Fibroblast of skin of right quadriceps (primary cell): ENCODE data around the gene TXNRD3.

Source experiments
- DNase-seq: peaks from one replicate; pipeline ENCODE4 v3.0.0-alpha.2; 2013

TXNRD3 gene

DNA sequence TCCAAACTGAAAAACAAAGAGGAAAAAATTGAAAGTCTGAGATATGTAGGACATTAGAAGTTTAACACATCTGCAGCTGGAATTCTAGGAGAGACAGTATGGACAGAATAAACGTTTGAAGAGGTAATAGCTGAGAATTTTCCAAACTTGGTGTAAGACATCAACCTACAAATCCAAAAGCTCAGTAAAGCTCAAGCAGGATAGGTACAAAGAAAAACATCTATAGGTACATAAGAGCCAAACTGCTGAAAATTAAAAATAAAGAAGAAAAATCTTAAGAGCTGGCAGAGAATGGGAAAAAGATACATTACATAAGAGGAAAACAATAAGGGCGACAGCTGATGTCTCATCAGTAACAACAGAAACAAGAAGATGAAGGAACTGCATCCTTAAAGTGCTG, 73.4 kb downstream of the TXNRD3 start:
- DNase-seq, result no peak

DNA sequence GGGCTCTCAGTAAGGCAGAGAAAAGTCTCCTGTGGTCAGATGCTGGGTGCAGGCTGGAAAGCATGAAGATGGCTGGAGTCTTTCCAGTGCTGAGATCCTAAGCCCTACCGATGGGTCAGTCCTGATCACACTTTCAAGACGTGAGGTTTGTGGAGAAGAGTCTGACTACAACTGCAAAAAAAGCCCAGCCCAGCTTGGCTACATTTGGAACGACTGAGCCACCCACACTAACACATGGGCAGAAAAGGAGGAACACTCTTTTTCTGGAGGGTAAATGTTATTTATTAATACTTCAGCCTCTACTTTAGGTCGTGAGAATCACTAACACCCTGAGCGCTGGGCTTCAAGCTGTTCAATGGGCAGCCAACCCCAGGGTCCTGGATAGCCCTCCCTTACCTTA, 74.2 kb downstream of the TXNRD3 start:
- DNase-seq, result no peak

DNA sequence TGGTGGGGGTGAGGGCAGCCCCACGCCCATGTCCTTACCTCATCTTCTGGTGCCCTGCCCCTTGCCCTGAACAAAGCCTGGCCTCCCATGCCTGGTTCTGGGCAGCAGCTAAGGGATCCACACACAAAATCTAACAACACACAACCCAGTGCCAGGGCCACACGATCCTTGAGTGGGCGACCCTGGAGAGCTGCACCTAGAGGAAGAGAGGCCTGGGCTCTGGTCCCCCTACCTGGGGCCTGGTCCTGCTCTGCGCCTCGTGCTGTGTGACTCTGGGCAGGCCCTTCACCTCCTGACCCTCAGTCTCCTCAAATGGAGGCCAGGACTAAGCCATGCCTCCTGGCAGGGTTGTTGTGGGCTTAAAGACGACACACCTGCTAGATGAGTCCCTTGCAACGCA, 76.2 kb downstream of the TXNRD3 start:
- no peak for DNase-seq

DNA sequence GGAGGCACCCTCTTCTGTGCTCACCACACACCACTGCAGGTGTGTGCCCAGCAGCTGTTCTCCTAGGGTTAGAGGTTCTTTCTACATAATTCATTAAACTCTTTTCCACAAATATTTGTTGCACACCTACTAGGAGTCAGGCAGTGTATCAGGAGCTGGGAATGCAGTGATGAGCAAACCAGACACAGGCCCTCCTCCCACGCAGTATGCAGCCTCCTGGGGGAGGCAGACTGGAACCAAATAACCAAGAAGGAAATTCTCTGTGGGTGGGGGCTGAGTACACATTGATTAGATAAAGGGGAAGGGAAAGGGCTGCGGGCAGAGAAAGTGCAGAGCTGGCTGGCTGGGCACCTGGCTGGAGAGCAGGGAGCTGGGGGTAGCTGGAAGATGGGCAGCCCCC, 77.7 kb downstream of the TXNRD3 start:
- DNase-seq, result no peak

DNA sequence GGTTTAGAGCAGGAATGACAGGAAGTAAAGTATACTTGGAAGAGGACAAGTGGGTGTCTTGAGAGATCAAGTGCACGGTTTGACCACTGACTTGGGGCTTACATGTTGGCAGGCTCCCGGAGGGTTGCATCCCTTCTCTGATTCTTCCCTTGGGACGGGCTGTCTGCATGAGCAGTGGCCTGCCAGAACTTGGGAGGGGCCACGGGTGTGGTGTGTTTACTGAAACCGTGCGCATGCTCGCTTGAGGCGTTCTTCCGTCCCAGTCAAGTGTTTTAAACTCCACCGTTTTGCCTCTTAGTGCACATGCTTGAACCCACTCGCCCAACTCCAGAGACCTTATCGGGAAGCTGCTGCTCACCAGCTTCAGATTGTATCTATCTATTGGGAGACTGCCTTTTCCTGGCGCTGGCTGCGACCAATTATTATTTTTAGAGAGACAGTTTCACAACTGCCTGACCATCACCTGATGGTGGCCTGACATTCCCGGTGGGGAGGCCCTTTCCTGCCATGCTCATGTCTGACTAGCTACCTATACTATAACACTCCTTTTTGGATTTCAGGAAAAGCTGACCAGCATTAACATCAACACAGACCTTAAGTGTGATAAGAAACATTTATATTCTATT, 81.3 kb downstream of the TXNRD3 start:
- DNase-seq, result no peak

DNA sequence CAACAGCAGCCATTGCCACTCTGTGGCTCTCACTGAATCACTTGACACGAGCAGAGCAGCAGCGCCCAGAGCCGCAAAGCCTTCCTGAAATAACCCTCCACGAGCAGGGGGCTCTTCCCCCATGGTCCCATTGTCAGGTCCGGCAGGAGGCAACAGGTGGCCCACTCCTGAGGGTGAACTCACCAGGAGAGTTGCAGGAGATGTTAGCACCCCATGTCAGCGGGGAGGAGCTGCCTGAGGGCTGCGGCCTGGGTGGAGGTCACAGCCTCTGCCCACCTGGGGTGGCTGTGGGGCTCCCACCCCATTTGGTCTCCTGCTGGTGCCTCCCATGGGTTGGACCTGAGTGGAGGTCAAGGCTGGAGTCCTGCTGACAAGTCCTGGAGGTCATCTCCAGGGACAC, 83.8 kb downstream of the TXNRD3 start:
- DNase-seq, result no peak

DNA sequence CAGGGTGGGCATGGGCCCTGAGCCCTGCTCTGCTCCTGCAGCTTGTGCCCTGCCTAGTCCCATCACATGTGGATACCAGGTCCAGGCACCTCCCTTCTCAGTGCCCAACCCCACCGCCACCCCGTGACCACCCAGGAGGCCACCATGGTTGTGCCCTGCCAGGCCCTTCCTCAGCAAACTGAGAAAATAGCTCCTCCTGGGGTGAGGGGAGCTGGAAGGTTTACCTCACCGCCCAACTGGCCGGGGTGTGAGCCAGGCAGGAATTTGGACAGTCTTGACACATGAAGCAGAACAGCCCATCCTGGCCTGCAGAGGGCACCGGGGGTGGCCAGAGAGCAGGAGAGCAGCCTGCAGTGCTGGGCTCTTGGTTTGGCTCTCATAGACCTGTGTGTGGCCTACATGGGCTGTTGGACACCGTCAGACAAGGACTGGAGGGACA, 84.8 kb downstream of the TXNRD3 start:
- no peak for DNase-seq

DNA sequence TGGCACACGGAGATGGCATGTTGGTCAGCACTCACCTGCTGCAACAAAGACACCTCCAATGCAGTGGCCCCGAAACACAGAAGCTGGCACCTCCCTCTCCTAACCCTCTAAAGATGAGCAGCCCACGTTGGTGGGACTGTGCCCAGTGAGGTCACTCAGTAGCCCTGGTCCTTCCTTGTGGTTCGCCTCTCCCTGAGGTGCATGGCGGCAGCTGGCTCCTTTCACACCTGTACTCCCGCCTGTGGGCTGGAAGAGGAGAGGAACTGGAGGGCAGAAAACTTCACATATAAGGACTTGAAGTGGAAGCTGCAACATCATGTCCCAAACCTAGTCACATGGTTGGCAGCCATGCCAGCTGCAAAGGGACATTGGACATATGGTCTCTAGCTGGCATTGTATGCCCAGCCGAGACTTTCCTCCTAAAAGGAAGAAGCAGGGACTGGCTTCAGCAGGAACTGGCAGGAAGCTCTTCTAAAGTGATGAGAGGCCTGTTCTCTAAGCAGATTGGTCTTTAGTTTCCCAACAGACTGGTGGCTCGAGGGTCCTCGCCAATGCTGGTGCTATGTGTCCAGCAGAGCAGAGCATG, 85.4 kb downstream of the TXNRD3 start:
- DNase-seq, result no peak

DNA sequence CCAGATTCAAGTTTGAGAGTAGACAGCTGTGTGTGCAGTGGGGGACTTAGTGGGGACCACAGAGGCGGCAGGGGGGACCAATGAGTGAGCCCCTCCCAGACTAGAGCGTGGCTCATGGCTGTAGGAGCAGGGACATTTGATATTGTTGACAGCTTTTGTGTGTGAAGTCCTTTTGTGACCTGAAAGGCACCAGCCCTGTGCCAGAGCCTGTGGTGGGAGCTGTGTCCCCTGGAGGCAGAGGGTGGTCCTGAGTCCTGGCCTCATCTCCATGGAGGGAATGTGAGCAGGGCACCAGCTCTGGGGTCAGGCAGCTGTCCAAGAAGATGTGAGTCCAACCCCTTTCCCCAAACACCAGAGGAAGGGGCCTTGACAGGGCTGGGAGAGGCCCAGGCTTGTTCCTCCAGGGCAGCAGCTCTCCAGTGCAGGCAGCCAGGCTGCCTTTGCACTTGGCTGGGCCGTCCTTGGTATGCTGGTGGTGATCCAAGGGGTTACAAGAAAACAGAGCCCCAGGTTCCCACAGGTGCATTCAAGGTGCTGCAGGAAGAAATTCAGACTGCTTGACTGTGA, 86.1 kb downstream of the TXNRD3 start:
- no peak for DNase-seq

DNA sequence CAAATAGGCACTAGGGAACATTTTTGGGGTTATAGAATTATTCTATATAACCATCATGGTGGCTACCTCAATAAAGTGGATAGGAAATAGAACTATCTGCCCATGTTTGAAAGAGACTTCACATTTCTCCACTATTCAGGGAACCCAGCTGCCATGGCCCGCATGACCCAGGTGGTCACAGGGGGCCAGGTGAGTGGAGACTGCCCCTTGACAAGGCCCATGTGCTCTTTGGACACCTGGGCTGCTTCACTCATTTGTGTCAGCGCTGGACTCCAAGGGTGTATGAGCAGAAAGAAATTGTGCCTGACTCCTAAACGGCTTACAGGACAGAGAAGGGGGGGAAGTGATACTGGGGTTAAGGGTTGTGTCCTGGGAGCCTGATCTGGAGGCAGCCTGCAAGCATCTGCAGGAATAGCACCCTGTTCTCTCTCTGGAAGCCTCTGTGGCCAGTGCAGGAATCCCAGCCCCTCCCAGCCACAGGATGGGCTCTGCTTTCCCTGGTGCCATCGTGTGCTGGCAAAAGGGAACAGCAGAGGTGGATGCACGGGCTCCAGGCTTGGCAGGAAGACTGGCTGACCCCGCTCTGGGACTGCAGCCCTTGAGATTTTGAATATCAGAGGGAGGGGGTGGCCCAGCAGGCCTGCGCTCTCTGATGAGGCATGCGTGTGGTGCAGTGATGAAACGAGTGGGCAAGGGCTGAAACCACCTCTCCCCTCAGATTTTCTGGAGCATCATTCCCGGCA, 87.1 kb downstream of the TXNRD3 start:
- no peak for DNase-seq

DNA sequence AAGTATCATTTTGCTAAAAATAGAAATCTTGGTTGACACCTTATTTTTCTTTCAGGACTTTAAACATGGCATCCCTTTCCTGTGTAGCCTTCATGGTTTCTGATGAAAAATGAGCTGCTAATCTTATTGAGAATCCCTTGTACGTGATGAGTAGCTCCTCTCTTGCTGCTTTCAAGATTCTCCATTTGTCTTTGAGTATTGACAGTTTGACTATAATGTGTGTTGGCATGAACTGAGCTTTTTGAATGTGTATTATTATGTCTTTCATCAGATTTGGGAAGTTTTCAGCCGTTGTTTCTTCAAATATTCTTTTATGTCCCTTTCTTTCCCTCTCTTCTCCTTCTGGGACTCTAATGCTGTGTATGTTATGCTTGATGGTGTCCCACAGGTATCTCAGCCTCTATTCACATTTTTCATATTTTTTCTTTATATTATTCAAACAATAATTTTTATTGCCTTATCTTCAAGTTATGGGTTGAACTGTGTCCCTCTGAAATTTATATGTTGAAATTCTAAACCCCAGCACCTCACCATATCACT, 92.1 kb downstream of the TXNRD3 start:
- DNase-seq, result no peak

DNA sequence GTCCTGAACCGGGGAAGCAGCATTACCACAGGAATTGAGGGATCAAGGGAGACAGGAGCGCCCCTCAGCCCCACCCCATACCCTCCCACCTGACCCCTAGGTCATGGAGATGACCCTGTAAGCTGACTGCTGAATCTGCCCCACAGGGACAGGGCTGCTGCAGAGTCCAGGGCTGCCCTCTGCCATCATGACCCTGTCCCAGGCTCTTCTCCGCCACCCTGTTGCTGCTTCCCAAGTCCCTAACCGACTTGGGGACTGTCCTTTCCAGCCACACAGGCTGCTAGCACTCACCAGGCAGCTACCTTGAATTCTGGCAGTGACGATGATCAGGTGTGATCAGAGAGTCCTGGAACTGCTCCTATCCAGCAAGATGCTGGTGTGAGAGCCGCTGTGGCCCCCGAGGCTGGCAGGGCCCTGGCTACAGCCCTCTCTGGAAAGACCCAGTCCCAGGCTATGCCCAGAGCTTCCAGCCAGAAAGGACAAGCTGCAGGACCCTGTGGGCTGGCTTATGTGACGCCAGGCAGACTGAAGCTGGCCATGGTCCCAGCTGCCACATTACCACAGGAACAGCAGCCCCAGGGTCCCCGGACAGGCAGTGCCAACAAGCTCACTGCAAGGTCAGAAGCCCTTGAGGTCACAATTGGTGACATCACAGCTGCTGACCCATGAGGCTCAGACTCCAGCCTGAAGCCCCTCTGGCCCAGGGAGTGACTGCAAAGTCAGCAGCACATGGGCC, 96.4 kb downstream of the TXNRD3 start, which contains the start of gene C3orf22:
Gene C3orf22 (minus strand): TSS at position 597 of the 736 bp plus-strand sequence. CDS start 5,542 bp downstream, outside the sequence.
- no peak for DNase-seq

DNA sequence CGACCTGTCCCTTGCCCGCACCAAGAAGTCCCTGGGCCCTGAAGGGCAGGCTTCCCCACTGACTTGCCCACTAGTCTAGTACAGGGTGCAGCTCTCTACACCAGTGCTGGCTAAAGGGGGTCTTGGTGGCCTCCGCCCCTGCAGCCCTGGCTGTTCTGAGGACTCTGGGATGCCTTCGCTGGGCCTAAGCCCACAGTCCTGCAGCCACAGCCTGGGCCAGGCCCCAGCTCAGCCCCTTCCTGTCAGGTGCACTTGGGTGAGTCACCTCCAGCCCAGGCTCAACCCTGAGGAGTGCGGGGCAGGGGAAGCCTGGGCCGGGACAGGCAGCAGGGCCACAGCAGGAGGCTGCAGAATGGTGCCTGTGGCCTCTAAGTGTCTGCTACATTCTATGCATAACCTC, 97.2 kb downstream of the TXNRD3 start:
- no peak for DNase-seq

DNA sequence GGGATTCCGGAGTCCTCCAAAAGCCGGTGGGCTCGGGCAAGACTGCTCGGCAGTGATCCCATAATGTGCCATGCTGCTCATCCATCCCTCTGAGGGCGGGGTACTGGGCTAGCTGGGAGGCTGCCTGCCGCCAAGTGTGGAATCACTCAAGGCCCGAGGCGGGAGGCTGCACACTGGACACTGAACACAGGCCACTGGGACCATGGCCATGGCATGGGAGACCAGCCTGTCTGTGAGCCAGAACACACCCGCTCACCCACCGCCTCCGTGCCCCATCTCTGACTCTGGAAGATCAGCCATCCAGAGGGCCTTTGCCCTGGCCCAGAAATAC, 97.5 kb downstream of the TXNRD3 start:
- DNase-seq, result no peak
